Colonic mucosa (tissue), 4 donors: Measurements from ENCODE around the gene WFDC5. TPM values are rescaled to one million over a fixed set of nuclear protein-coding genes. Genes with fewer than 3 reads are reported as not detected.

Source experiments
- DNase-seq: peaks from one replicate; pipeline ENCODE4 v3.0.0-alpha.2; 2020
- H3K27ac ChIP-seq: fragments of 200-600 bp; one replicate; pipeline ENCODE4 v1.8.0; 2021
- H3K27me3 ChIP-seq: fragments of 200-600 bp; one replicate; pipeline ENCODE4 v1.8.0; 2021
- H3K36me3 ChIP-seq: fragments of 200-600 bp; one replicate; pipeline ENCODE4 v1.8.0; 2021
- H3K4me1 ChIP-seq: fragments of 200-600 bp; one replicate; pipeline ENCODE4 v1.8.0; 2021; ENCODE audit warnings: mild to moderate bottlenecking
- H3K4me3 ChIP-seq: fragments of 200-600 bp; one replicate; pipeline ENCODE4 v1.8.0; 2021
- H3K9ac ChIP-seq, 2 donors: one replicate each; pipeline ENCODE4 v1.7.0; 2013; ENCODE audit warnings: control low read depth in 2 of 2, low read depth in 2 of 2, low read length in 2 of 2
- H3K9me3 ChIP-seq: fragments of 200-600 bp; one replicate; pipeline ENCODE4 v1.8.0; 2021
- CTCF ChIP-seq: fragments of 200-600 bp; IDR thresholded peaks from one replicate; pipeline ENCODE4 v1.8.0; 2022; ENCODE audit warnings: antibody characterized with exemption, mild to moderate bottlenecking
- intact Hi-C: fragments of 100-400 bp; cut with DNase I; formaldehyde crosslinking; loops from one replicate; pipeline ENCODE4 v1.14.1; 2022
- total RNA-seq, 2 donors: library from RNA; stranded (reverse); fragmentation: NEBNext Ultra II Directional in 1 of 2; extraction: Animal tissue kit (Norgen Biotek cat#: 25700) in 1 of 2; gene quantifications; one replicate each; pipeline ENCODE4 v1.2.1, GENCODE V29; 2021
- donor health status: healthy.
- donor health status: DM: no; HTN: no; CAD: no.
- donor health status: DM: no; HTN: no; CAD: no.

WFDC5 gene
- total RNA-seq, 2 donors from 2014 or later = not detected

GRCh38 chr20:45119556-45120266, 4.7 kb upstream of the WFDC5 start:
- no peak for TF ChIP-seq CTCF
- no peaks in the 10 kb centered on the region for H3K9me3 ChIP-seq
- no peak overlapping the region for H3K4me3 ChIP-seq
- intact Hi-C loops = no loop called here
- no peaks in the 10 kb centered on the region for H3K4me1 ChIP-seq
- DNase-seq = no peak
- no peak overlapping the region for H3K27ac ChIP-seq
- H3K27me3 ChIP-seq = no peaks in the 10 kb centered on the region
- H3K9ac ChIP-seq = no peak overlapping the region
- no peaks in the 10 kb centered on the region for H3K36me3 ChIP-seq

DNA sequence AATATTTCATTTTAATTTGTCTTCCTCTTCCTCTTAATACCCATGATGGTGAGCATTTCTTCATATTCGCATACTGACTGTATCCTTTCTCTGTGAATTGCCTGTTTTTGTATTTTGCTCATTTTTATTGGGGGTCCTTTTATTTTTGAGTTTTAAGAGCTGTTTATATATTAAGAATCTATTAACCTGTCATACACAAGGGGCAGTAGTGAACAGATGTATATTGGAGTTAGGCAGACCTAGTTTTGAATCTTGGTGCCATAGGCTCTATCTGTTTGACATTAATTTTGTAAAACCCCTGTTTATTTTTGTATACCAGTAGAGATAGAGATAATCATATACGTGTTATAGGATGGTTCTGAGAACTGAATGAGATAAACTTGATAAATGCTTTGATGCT, 3.1 kb upstream of the WFDC5 start:
- no peak overlapping the region for H3K4me3 ChIP-seq
- no peak for DNase-seq
- H3K27ac ChIP-seq = no peak overlapping the region
- H3K36me3 ChIP-seq = no peaks in the 10 kb centered on the region
- H3K27me3 ChIP-seq = no peaks in the 10 kb centered on the region
- no peak overlapping the region for H3K9ac ChIP-seq
- H3K9me3 ChIP-seq = no peaks in the 10 kb centered on the region
- H3K4me1 ChIP-seq = no peaks in the 10 kb centered on the region
- no peak for TF ChIP-seq CTCF
- intact Hi-C loops = no loop called here

DNA sequence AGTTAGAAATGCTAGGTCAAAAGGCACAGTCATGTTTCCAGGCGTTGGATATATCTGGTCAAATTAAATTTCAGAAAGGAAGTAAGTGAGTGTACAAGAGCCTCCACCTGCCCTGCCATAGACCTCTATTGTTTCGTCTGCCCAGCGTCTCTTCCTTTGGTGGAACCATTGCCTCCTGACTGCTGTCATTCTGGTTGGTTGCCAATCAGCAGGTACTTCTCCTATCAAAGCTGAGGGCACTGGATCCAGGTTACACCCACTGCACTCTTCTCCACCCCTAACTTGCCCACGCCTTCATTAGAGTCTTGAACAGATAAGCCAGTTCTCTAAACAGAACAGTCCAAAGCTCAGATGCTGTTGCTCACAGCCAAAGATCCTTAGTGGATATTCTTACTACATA, 2.6 kb upstream of the WFDC5 start:
- H3K4me3 ChIP-seq = no peak overlapping the region
- intact Hi-C loops = no loop called here
- H3K27ac ChIP-seq = no peak overlapping the region
- H3K9me3 ChIP-seq = no peaks in the 10 kb centered on the region
- H3K27me3 ChIP-seq = no peaks in the 10 kb centered on the region
- no peaks in the 10 kb centered on the region for H3K36me3 ChIP-seq
- no peak overlapping the region for H3K9ac ChIP-seq
- H3K4me1 ChIP-seq = no peaks in the 10 kb centered on the region
- no peak for TF ChIP-seq CTCF
- DNase-seq = peak; percentile 78

DNA sequence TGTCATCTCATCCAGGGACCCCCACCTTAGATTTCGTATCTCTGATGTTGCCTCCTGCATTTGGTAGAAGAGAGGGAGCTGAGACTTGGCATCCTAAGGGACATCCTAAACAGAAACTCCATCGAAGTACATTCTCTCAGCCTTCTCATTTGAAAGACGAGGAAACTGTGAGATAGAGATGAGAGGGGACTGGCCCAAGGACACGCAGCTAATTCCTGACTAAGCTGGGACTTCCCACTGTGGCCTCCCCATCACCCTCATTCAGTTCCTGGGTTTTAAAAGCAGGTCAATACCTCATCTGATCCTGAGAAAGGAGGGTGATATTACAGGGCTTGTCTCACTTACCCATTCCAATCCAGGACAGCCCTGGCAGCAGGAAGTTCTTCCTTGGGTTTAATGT, 855 bp upstream of the WFDC5 start:
- Histone ChIP-seq H3K36me3 (no peaks in the 10 kb centered on the region), H3K9ac (no peak overlapping the region), H3K9me3 (no peaks in the 10 kb centered on the region), H3K27me3 (no peaks in the 10 kb centered on the region), H3K27ac (no peak overlapping the region), H3K4me1 (no peaks in the 10 kb centered on the region), H3K4me3 (no peak overlapping the region)
- intact Hi-C loops = no loop called here
- no peak for DNase-seq
- no peak for TF ChIP-seq CTCF

DNA sequence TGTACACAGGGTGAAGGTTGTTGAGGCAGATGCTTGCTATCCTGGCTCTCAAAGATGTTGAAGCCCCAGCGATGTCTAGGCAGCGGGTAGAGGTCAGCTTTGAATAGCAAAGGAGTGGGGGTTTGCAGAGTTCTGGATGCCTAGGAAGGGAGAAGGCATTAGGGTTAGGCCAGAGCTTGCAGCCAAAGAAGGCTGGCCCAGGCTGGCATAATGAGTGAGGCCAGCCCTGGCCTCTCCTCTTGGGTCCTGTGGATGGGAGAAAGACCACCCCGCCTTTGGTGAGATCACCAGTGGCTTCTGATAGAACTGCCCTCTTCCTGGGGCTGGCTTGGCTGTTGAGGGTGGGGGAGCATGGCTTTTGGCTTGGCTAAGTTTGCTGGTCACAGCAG, 406 bp upstream of the WFDC5 start:
- no peaks in the 10 kb centered on the region for H3K36me3 ChIP-seq
- H3K4me1 ChIP-seq = no peaks in the 10 kb centered on the region
- H3K9me3 ChIP-seq = no peaks in the 10 kb centered on the region
- DNase-seq = no peak
- H3K9ac ChIP-seq = no peak overlapping the region
- no peak for TF ChIP-seq CTCF
- H3K27me3 ChIP-seq = no peaks in the 10 kb centered on the region
- H3K27ac ChIP-seq = no peak overlapping the region
- intact Hi-C loops = no loop called here
- no peak overlapping the region for H3K4me3 ChIP-seq
